NCI-H1417 (cell line): Measurements from ENCODE around the gene CYB5A.
A peak's percentile ranks its signal among the peaks of the same experiment; 100 is the strongest.
"Not testable (repeated sequence)": the region's sequence is repeated elsewhere in the genome, so short reads cannot be mapped to it uniquely, and the experiment has no call there.

Experiments used
- DNase-seq, 3 experiments: peaks; one replicate each; lab custom pipeline; 2025; lab: John Stamatoyannopoulos, UW

Gene CYB5A

DNA sequence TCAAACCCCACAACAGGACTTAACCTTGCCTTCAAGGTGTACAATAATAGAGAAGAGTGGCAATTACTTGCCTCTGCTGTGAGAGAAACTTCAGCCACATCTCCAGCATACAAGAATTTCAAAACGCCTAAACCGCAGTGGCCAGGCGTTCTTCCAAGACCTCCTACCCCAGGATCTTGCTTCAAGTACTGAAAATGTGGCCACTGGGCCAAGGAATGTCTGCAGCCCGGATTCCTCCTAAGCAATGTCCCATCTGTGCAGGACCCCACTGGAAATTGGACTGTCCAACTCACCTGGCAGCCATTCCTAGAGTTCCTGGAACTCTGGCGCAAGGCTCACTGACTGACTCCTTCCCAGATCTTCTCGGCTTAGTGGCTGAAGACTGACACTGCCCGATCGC, 2.8 kb upstream of the CYB5A start:
- DNase-seq = no peak

DNA sequence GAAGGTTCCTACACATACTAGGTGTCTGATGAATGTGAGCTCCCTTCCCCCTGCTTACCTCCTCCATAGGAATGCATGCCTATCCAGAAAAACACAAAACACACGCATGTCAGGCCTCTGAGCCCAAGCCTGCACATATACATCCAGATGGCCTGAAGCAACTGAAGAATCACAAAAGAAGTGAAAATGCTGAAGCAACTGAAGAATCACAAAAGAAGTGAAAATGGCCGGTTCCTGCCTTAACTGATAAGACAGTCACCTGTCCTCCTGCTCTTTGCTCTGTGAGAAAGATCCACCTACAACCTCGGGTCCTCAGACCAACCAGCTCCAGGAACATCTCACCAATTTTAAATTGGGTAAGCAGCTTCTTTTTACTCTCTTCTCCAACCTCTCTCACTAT, 1.2 kb upstream of the CYB5A start:
- DNase-seq = not testable (repeated sequence)

DNA sequence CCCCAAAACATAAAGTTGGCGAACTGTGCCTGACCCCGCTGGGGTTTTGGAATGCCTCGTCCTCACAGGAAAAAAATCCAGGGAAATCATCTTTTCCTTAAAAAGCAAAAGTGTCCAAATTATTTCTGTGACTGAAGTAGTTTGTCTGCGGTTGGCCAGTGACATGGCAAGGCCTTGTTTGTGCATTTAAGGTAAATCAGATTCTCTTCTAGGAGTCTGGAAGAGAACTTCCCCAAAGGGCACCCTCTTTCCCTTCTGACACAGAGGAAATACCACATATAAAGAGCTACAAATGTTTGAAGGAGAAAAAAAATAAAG, 737 bp upstream of the CYB5A start:
- no peak for DNase-seq

DNA sequence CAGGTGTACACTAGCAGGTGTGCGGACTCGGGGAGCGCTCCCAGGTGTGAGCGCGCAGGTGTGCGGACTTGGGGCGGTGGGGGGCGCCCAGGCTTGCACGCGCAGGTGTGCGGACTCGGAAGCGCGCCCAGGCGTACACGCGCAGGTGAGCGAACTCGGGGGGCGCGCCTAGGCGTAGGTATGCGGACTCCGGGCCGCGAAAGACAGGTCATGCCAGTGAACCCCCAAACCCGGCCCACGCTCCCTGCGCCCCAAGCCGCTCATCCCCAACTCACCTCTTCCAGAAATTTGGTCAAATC, 342 bp downstream of the CYB5A start:
- DNase-seq = peak in 1 of 3 experiments; percentile 87

DNA sequence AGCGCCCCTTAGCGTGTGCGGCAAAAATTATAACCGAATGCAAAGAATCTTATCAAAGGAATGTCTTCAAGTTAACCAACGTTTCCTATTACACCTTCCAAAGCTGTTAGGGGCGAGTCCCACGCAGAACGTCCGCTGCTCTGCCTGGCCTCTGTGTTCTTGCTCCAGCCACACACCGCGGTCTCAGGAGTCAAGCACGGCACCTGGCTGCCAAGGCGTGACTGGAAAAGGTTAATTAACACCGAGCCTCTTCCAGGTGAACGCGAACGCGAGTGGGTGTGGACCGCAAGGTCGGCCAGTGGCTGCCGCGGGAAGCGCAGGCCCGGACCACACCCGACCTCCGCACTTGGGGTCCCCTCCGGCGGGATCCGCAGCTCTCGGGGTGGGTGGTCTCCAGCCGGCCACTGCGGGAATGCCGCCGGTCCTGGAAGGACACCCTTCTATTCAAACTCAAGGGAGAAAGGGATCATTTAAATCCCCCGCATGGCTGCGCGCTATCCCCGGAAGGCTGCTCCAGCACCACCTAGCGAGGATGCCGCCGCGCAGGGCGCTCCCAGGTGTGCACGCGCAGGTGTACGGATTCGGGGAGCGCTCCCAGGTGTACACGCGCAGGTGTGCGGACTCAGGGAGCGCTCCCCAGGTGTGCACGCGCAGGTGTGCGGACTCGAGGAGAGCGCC, 830 bp downstream of the CYB5A start:
- peak; percentile 62 to 87 (median 86) for DNase-seq

DNA sequence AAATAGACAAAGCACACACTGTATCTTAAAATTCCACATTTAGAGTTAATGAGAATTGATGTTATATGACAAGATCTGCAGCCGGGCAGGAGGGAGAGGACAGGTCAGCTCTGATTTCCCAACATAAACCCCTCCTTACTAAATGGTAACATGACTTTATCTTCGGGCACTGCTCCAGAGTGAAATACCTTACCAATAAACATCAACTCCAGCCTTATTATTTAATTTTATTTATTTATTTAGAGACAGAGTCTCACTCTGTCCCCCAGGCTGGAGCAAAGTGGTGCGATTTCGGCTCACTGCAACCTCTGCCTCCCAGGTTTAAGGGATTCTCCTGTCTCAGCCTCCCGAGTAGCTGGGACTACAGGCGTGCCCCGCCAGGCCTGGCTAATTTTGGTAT, 1.7 kb downstream of the CYB5A start:
- DNase-seq = no peak

DNA sequence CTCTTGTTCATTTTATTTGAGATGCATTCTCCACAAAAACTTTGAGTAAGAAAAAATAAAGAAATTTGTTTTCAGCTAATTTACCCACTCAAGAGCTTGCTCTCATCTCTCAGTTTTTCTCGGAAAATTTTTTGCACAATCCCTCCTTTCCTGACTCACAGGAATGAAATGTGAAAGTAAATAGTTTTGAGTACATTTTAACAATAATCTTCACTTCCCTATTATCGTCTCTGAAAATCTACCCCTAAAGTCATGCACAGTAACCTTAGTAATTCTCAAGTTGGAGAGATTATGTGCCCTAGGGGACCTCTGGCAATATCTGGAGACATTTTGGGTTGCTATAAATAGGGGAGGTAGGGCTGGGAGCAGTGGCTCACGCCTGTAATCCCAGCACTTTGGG, 2.6 kb downstream of the CYB5A start:
- no peak for DNase-seq

DNA sequence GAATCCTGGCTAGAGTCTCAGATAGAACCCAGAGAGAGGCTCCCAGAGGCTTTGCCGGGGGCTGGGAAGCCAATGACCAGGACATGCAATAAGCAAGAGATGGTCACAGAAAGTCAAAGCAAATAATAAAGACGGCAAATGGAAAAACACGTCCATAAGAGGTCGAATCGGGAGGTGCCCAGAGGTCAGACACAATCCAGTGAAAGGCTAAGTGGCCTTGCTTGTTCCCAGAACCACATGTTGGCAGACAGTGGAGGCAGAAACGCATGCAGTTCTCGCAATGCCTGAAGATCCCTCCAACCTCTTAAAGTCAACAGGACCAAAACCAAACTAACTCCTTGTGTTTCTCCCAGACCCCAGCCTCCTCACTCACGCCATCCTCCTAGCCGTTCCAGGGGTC, 3.0 kb downstream of the CYB5A start:
- DNase-seq = no peak

DNA sequence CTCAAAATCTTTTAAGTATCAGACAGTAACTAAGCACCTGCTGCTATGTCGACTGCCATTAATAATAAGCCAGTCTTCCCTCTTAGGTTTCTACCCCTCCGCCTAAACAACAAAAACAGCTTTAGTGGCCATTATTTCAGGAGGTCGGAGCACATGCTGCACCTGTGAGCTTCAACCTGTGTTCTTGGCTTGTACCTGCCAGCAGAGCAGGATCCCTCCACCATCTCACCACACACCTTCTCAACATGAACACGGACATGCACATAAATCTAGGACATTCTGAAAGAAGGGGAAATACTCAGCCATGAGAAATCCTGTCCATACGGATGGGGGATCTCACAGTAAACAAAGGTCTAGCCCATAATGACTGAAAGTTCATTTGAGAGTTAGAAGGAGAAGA, 3.7 kb downstream of the CYB5A start:
- peak in 2 of 3 experiments; percentile 69 to 91 for DNase-seq

DNA sequence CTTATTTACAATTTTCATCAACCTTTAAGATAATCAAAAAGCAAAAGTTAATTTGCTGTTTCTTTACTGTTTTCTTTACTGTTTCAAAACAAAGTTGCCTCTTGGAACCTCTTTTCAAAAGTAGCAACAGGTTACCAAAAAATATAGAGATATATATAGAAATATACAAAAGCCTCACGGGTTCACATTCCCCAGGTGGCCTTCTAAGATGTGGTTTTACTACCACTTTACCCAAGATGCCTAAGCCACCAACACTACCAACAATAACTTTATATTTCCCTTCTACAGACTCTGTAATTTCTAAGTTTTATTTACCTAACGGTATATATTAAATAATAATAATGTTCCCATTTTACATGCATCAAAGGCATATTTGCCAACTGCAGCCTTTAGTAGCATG, 4.9 kb downstream of the CYB5A start:
- DNase-seq = no peak

DNA sequence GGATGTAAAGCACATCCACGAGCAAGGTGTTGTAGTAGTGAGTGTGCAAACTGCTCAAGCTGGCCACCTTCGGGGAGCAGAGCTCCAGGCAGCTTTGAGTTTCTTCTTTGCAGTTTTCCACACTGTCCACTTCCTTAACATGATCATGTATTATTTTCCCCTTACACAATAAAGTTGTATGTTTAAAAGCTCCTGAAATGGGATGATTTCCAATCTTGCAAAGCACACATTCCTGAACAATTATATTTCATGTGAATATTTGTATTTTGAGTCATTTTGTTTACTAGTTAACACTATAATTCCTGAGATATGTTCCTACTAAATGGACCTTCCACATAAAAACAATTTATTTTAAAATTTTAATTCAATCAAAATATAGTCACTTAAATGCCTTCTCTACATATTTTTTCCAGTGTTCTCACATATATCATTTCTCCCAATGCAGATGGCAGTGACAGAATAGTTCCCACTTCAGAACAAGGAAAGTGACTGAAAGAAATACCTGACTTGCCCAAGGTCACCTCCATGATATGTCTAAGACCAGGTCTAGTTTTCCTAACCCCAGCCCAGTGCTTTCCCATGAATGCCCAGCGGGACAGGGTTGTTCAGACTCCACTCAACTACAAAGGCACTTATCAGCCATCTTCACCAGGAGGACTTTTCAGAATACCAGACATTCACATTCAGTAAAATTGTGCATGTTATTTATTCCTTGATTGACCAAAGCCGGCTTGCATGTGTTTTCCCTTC, 5.5 kb downstream of the CYB5A start:
- DNase-seq = no peak

DNA sequence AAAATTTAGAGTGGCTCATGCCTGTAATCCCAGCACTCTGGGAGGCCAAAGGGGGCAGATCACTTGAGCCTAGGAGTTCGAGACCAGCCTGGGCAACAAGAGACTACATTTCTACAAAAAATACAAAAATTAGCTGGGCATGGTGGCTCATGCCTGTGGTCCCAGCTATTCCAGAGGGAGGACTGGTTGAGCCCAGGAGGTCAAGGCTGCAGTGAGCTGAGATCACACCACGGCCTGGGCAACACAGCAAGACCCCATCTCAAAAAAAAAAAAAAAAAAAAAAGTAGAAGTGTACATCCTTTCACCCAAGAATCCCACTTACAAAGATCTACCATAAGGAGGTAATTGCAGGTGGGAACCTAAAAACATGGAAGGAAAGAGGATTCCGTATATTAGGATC, 6.2 kb downstream of the CYB5A start:
- DNase-seq = not testable (repeated sequence)

DNA sequence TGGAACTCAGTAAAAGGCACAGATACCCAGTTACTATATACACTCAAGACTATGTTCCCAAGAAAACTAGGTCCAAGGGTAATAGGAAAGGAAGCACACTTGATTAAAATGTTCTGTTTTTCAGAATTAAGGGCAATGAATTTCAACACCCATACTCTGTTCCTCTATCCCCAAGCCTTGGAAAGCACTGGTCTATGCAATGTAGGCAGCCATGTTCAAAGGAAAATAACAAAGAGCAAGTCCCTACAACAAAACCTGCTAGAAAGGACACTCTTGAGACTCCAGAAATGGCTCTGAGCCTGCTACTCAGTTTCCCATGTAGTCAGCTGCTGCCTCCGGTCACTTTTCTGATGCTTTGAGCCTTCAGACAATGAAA, 6.8 kb downstream of the CYB5A start:
- peak in 2 of 3 experiments; percentile 34 to 61 for DNase-seq

DNA sequence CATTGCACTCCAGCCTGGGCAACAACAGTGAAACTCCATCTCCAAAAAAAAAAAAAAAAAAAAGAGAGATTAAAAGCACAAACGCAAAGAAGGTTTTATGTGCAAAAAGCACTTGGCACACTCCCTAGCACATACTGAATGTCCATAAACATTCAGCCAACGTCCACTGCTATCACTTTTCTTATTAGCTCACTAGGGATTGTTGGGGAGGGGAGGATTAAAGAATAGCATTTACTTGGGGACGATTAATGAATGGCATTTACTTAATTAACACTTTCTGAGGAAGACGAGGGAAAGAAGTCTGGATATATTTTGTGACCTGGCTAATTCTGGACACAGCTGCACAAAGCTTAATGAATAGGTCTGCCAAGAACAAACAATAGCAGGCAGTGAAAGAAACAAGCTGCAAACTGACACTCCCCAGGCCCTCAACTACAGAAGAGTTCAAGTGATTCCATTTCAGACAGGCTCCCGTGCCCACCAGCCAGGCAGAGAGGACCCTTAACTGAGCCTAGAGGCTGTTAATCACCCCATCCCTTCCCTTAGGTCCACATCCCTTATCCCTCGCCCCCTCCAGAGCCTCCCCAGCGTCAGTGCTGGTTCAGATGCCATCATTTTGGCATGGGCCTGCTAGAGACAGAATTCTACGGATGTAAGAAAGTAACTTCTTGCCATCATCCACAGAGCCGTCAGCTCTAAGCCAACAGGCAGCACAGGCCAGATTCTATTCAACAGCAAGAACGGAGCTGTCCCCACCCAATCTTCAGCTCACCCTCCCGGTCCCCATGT, 7.4 kb downstream of the CYB5A start:
- DNase-seq = peak in 2 of 3 experiments; percentile 75 to 91

DNA sequence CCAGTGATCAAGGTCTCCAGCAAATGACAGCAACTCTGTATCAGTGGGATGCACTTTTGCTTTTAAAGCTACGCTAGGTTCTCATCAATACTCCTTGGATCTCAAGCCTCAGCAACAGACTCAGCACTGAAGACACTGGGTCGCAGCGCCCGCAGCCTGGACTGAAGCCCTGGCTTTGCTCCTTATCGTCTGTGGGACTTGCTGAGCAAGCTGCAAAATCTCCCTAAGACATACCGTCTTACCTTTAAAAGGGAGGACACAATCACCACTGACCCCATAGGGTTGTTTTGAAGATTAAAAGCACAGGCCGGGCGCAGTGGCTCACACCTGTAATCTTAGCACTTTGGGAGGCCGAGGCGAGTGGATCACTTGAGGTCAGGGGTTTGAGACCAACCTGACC, 8.1 kb downstream of the CYB5A start:
- DNase-seq = no peak

DNA sequence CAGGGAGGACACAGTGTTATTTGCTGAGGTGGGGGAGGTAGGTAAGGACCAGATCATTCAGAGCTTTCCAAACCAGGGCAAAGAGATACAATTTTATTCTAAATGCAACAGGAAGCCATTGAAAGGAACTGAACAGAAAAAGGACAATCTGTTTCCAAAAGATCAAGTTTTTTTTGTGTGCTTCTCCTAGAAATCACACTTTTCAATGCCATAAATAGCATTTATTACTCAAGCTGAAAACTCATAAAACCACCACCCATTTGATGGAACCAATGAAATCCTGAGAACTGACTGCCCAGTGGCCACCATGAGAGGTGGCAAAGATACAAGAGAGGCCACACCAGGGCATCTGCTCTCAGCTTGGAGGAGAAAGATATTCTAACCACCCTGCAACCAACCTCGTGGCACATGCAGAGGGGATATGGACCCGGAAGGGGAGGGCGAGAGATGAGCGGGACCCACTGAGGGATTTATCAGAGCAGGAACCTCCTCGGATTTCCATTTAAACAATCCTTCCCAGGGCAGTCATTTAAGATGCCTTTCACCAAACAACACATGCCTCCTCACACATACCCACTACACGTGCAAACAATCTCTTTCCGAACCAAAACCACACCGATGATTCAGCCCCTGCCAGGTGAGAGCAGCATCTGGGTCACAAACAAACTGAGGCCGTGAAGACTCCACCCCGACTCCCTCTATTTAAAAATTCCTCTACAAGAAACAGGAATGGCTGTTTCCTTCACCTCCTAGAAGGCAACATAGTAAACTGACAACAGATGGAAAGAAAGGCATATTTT, 8.8 kb downstream of the CYB5A start:
- DNase-seq = no peak

DNA sequence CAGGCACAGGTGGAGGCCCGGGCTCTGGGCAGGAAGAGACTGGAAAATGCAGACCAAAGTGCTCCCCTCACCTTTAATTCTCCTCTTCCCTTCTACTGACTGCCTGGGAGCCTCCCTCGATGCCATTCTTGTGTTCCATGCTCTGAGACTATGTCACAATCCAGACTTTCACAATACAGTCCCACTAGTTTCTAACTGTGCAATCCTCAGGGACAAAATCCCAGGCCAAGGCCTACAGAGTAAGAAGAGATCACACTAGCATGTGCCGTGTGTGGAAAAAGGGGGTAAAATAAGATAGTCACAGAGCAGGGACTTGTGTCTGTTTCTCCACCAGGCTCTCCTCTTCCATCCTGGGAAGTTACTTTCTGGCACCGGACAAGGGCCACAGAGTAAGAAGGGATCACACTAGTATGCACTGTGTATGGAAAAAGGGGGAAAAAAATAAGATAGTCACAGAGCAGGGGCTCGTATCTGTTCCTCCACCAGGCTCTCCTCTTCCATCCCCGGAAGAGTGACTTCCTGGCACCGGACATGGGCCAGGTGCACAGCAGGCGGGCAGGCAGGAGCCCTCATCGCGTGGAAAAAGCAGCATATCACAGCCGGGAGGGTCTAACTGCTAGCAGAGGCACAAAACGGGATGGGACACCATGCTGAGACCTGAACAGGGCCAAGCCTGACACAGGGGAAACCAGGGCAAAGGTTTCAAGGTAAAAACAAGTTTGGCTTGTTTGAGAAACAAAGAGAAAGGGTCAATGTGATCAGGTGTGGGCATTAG, 9.6 kb downstream of the CYB5A start:
- peak in 2 of 3 experiments; percentile 59 to 76 for DNase-seq

DNA sequence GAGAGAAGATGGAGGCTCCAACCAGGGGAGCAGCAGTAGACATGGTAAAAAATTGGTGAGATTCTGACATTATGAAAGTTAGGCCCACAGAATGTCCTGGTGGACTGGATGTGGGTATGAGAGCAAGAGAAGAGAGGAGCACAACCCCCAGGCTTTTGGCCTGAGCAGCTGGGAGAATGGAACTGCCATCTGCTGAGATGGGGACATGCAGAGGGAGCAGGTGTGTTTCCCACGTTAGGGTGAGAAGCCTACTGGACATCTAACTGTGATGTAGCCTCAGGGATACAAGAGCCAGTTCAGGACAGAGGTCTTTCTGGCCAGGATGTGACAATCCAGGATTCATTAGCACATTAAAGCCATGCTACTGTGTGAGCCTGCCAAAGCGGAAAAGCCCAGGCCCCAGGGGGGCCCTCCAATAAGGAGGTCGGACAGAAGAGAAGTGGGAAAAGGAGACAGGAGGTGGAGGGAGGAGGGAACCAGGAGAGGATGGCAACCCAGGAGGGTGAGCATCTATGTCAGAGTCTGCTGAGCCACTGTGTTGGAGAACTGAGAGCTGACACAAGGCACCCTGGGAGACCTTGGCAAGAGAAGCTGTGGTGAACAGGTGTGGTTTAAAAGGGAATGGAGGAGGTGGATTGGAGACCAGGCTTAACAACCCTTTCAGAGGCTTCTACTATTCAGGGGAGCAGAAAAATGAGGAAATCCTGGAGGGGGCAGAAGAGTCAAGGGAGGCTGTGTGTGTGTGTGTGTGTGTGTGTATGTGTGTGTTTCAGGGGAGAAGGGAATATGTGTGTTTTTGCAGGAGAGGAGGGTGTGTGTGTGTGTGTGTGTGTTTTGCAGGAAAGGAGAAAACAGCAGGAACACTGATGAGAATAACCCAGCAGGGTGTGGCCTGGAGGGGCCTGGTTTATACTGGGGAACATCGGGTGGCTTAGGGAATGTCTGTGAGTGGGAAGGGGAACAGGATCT, 10.5 kb downstream of the CYB5A start:
- DNase-seq = peak in 2 of 3 experiments; percentile 59 to 77

DNA sequence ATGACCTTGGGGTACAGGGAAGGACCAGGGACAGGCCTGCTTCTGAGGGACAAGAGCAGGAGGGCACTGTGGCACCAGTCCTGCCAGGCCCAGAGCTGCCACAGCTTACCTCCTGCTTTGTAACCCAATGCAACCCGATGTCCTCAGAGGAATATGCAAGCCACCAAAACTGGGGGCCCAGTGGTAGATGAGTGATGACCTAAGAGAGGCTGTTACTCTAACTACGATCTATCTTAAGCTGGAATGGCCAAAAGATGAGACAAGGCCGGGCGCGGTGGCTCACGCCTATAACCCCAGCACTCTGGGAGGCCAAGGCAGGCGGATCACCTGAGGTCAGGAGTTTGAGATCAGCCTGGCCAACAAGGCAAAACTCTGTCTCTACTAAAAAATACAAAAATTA, 12.8 kb downstream of the CYB5A start:
- no peak for DNase-seq

DNA sequence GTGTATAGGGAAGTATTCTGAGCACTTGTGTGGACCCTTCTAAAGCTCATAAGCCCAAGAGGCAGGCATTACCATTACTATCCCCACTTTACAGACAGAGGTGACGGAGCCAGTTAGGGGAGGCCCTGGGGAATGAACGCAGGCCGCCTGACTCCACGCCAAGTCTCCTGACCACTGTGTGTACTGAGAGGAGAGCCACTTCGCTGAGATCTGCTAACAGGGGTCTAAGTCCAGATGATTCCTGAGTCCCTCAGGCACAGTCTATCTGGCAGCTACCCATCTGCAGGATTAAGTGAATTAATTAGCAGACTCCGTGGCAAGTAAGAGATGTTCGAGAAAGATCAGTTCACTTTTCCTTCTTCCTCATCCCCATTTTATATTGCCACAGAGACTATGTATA, 13.7 kb downstream of the CYB5A start:
- DNase-seq = no peak

DNA sequence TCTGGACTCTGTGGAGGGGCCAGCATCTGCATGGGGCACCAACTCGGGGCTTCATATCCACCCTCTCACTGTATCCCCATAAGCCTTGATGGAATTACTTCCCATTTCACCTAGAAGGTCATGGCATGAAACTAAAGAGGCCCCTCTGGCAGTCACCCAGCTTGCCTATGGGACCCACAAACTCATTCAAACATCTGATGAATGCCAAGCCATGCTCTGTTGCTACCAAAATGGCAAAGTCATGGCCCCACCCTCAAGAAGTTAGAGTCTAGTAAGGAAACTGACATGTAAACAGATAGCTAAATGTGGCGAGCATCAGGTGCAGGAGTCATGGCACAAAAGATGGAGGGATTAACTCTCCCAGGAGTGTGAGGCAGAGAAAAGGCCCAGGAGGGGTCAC, 14.5 kb downstream of the CYB5A start:
- no peak for DNase-seq
